Measurements from ENCODE around the gene WDR47.

GRCh38 chr1:108925920-108926319, 116.0 kb downstream of the WDR47 start:
- no peak for TF ChIP-seq CTCF (IDR thresholded peaks at IDR 0.05)
- no peak for TF ChIP-seq POLR2A (IDR thresholded peaks at IDR 0.05)
